GM12875 (cell line): ENCODE measurements around the gene CADM1.
A peak's percentile ranks its signal among the peaks of the same experiment; 100 is the strongest.

ENCODE experiments used
- H3K4me3 ChIP-seq: one replicate; pipeline ENCODE4 v1.5.1; 2011; ENCODE audit warnings: low read depth, low read length, control low read depth
- TF ChIP-seq, protein P1 (sequence below): IDR thresholded peaks from 2 replicates; pipeline ENCODE4 v1.5.1; 2011; ENCODE audit warnings: low read depth, mild to moderate bottlenecking, control low read depth, inconsistent platforms, low read length, moderate library complexity, borderline replicate concordance; ENCODE audit not compliant: insufficient read depth

Gene CADM1

DNA sequence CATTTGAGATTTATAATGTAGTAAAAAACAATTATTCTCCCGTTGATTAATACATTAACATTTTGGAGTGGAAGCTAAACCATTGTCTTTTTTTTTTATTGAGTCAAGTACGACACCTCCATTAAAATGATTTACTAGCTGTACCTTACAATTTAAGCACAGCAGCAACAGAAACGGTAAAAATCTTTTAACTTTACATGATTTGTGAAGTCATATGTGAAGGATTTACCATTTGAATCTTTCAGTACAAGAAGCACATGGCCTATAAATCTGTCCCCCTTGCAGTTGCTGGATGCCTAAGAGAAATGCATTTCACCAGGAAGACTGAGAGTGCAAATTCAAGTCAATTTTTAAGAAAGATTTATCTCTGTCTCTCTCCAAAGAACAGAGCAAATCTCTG, 324.6 kb downstream of the CADM1 start:
- TF ChIP-seq, protein P1, sequence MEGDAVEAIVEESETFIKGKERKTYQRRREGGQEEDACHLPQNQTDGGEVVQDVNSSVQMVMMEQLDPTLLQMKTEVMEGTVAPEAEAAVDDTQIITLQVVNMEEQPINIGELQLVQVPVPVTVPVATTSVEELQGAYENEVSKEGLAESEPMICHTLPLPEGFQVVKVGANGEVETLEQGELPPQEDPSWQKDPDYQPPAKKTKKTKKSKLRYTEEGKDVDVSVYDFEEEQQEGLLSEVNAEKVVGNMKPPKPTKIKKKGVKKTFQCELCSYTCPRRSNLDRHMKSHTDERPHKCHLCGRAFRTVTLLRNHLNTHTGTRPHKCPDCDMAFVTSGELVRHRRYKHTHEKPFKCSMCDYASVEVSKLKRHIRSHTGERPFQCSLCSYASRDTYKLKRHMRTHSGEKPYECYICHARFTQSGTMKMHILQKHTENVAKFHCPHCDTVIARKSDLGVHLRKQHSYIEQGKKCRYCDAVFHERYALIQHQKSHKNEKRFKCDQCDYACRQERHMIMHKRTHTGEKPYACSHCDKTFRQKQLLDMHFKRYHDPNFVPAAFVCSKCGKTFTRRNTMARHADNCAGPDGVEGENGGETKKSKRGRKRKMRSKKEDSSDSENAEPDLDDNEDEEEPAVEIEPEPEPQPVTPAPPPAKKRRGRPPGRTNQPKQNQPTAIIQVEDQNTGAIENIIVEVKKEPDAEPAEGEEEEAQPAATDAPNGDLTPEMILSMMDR, result no peak

DNA sequence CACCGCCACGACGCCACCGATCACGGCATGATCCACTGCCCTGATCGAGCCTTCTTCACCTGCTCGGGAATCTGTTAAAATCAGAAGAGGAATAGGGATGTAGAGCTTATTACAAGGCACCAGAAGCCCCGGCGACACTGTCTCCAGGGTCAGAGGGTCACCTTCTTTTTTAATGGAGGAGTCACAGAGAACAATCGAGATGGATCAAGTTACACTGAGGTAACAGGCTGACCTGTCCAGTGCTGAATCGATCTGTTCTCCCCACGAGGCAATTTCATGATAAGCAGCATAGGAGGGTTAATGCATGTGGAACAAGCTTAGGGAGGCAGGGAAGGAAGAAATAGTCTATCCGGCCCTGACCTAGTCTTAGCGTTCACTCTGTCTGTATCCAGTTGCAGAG, 325.5 kb downstream of the CADM1 start:
- no peak overlapping the region for H3K4me3 ChIP-seq
- TF ChIP-seq, protein P1, result no peak

More for the DNA sequence above, 324.6 kb downstream of the CADM1 start:
- no peak overlapping the region for H3K4me3 ChIP-seq

DNA sequence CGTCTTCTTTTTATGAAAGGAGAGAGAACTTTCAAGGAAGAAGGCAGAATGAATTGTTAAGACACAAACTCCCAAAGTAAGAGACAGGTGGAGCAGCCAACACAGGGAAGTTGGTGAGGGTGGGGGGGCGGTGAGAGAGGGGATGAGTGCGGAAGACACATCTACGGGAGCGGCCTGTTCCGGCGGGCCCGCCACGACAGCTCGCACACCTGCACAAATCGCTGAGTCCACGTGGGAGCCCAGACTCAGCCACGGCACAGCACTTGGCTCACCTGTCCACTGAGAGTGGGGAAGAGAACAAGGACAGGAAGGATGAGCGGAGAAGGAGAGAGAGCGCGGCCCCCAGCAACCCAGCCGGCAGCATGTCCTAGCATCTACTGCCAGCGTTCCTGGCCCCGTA, 331.1 kb downstream of the CADM1 start:
- TF ChIP-seq, protein P1, result no peak
- no peak overlapping the region for H3K4me3 ChIP-seq

DNA sequence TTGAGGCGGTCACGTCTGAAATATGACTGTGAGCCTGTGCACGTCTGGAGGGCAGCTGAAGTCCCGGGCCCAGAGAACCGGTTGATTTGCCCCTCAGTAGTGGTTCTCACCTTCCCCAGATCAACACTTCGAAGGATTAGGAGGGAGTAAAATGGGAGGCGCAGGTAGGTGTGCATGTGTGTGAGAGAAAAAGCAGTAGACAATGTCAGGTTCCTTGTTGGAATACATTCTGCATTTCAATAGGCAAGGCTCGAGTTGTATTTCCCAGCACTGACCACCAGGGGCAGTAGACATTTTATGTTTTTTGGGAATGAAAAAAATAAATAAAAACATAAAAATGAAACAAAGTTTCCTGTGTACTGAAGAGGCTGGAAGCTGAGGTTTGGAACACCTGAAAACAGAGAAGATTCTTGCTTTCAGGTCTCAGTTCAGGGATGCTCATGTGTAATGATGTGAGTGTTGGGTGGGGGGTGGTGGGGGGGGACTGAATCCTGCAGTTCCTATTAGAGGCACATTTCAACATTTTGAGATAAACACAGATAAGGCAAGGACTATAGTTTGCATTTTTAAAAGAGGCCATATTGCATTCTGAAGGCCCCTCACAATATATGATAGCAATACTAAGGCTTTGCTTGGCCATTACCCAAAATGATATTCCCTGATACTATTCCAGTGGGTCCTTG, 333.9 kb downstream of the CADM1 start:
- TF ChIP-seq, protein P1, result peak; percentile 64; the same call in 1 of the 2 replicates
- H3K4me3 ChIP-seq, result no peak overlapping the region

DNA sequence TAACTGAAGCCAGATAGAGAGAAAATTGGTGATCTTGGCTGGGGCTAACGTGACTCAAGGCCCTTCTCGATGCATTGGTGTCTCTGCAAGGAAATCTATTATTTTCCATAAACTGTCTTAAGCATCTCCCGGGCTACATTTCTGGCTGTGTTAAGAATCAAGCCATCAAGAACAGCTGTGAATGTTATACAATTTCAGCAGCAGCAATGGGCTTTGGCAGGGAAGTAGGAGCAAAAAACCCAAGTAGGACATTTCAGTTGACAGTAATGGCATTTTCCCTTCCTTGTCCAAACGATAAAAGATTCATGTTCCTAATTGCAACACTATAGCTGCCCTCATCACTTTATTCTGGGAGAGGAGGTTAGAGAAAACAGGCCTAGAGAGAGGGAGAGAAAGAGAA, 335.0 kb downstream of the CADM1 start:
- no peak overlapping the region for H3K4me3 ChIP-seq
- TF ChIP-seq, protein P1, result no peak

DNA sequence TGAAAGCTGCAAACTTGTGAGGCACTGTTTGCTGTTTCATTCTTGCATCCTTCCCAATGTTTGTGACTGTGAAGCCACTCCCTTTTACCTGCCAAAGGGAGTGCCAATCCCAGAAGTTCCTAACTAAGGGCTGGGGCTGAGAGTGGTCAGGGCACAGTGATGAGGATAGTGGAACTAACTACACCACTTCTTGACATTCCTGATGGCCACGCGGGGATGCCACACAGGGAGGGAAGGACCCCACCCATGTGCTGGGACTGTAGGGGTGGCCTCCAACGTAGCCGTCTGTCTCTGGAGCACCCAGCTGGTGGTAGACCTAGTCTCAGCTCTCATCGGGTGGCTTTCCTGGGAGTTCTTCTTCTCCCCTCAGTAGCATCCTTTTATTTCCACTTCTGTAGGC, 335.5 kb downstream of the CADM1 start:
- no peak overlapping the region for H3K4me3 ChIP-seq
- TF ChIP-seq, protein P1, result no peak

DNA sequence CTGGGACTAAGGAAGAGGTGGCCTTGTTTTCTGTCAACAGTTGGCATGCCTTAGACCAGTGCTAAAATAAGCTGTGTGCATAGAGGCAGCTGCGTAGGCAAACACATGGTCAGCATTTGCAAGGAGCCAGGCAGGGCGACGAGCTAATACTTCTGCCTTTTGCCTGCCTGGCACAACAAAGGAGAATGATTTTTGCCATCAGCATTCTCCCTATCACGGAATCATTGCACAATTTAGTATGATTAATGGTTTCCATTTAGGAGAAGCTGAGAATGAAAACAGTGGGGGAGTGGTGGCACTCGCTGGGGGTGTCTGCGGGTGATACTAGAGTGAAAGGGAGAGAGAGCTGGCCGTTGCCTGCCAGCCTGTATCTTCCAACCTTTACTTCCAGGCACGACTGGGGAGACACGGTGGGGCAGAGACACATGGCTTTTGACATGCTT, 336.0 kb downstream of the CADM1 start:
- TF ChIP-seq, protein P1, result no peak
- no peak overlapping the region for H3K4me3 ChIP-seq
